ENCODE results near the gene AGR3.
"Not testable (repeated sequence)": the region's sequence is repeated elsewhere in the genome, so short reads cannot be mapped to it uniquely, and the experiment has no call there.

The AGR3 gene

GRCh38 chr7:16891874-16892643, 10.3 kb upstream of the AGR3 start:
- DNase-seq (ENCODE audit: low read depth, low spot score) = no peak

- DNase-seq (ENCODE audit: low read depth, low spot score) = no peak
Measured at GRCh38 chr7:16891338-16891737, 9.6 kb upstream of the AGR3 start.

DNA sequence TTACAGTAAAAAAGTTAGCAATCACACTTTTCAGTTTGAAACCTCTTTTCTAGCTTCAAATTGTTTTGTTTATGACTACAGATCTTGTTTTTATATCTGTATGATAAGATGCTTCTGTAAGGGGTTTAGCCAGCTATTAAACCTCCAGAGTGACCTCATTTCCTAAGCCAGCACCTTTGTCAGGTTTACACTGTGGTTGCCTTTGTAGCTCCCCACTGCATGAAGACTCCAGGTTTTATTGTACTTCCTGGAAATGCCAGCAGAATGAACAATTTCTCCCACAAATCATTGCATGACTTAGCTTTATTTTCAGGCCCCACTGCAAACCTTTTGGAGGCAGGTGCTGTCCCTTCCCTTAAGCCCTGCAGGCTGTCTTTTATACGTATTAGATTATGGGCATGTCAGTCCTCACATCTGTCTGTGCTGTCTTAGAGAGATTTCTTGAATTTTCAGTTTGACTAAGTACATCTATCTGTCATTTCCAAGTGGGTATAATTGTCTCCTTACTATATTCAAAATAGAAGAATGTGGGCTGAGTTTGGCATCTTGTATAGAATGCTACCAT, 8.2 kb upstream of the AGR3 start:
- no peak for DNase-seq (ENCODE audit: low read depth, low spot score)

DNA sequence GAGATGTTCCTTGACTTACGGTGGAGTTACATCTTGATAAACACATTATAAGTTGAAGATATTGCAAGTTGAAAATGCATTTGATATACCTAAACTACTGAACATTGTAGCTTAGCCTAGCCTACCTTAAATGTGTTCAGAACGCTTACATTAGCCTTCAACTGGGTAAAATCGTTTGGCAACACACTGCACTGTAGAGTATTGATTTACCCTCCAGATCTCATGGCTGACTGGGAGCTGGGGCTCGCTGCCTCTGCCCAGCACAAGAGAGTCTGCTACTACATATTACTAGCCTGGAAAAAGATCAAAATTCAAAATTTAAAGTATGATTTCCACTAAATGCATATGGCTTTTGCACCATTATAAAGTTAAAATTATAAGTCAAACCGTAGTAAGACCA, 7.5 kb upstream of the AGR3 start:
- no peak for DNase-seq (ENCODE audit: low read depth, low spot score)

DNA sequence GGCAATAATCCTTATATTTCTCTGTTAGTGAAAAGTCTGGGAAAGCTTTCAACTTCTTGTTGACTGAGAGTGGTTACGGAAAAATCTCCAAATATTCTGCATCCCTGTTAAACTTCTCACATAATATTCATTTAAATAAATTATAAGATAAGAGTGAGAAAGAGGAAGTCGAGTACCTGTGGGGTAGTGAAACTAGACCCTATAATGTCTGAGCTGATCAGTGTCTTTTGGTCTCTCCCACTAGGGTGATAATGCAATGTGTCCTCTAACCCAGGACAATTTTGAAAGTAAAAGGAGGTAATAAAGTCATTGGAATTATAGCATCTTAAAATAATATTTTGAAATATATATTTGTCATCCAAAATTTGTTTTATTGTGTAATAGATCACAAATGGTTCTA, 2.1 kb upstream of the AGR3 start:
- no peak for DNase-seq (ENCODE audit: low read depth, low spot score)

DNA sequence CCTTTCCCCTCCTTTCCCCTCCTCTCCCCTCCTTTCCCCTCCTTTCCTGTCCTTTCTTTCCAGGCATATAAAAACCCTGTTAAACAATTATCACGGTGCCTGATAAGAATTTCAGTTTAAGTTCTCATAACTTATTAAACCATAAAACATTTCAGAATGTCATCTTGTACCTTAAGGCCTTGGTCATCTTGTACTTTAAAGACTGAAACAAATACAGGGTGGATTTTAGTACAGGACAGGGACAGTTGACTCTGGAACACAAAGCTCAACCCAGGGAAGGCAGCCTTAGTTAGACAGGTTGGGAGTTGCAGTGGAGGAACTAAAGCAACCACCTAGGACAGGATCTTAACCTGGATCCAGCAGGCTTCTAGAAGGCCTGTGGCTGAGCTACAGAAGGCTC, 1.2 kb downstream of the AGR3 start:
- DNase-seq (ENCODE audit: low read depth, low spot score) = no peak

GRCh38 chr7:16879181-16879580, 2.6 kb downstream of the AGR3 start:
- DNase-seq (ENCODE audit: low read depth, low spot score) = no peak

DNA sequence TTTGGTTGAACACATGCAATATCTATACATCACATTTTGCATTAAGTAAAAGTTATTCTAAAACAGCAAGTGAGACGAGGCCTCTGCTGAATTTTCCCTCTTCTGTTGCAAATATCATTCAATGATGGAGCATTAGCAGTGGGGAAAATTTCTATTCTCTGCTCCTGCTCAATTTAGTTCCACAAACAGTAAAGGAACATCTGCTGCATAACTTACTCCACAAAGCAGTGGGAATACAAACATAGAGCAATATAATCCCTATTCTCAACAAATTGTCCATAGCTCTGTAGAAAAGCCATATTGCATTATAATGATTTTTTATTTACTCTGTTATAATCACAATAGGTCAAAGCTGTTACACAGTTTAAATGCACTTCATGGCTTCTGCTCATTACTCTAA, 5.9 kb downstream of the AGR3 start:
- no peak for DNase-seq (ENCODE audit: low read depth, low spot score)

DNA sequence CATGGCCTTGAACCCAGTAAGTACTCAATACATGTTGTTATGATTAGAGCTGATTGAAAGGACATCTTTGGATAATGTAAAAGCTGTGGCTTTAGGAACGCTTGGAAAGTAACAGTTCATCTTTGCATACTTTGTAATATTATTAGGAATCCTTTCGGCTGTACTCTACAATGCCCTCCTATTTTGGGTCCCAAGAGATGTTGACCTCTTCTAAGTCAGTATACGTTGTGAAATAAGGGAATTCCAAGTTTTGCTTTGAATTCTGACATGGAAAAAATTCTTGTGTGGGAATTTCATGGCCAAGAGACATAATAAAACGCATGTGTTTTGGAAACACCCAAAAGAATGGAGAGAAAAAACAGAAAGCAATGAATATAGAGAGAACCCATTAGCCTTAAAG, 7.7 kb downstream of the AGR3 start:
- no peak for DNase-seq (ENCODE audit: low read depth, low spot score)

GRCh38 chr7:16867328-16867727, 14.5 kb downstream of the AGR3 start:
- no peak for DNase-seq (ENCODE audit: low read depth, low spot score)

GRCh38 chr7:16853189-16853588, 28.6 kb downstream of the AGR3 start:
- not testable (repeated sequence) for DNase-seq (ENCODE audit: low read depth, low spot score)

DNA sequence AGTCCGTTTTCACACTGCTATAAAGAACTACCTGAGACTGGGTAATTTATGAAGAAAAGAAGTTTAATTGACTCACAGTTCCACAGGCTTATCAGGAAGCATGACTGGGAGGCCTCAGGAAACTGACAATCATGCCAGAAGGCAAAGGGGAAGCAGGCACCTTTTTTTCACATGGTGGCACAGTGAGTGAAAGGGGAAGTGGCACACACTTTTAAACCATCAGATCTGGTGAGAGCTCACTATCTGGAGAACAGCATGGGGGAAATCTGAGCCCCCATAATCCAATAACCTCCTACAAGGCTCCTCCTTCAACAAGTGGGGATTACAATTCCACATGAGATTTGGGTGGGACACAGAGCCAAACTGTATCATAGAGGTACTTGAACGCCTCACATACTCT, 30.0 kb downstream of the AGR3 start:
- no peak for DNase-seq (ENCODE audit: low read depth, low spot score)

DNA sequence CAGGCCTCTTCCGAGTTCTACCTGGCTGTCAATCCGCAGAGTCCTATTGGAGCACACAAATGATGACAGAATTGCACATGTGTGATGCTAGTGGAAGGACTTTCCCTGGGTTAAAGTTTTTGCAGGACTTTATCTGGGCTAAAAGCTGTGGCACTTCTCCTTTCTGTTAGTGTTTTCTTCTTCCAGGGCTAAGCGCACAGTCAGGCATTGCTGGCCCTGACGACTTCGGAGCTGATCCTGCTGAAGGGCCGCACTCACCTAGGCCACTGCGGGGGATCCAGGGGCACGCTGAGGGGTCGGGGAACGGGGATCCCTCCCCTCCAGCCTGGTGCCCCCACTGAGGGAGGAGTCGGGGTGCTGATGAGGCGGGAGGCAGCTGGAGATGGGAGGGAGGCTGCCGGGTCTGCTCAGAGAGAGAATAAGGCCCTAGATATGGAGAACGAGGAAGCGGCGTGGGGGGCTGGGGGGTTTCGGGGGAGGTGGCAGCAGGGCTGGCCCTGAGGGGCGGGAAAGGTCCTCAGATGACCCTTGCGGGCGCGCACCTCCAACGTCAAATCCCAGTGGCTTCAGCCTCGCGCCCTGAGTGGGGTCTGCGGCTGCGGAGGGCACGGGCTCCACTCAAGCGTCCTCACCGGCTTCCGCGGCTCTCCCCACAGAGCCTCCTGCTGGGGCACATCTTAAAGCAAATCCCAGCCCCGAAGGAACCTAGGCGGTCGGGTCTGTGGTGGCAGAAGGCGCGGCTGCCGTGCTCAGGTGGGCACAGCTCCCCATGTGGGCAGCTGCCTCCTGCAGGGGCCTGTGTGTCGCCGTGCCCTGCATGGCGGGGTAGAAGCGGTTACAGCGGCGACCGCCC, 30.9 kb downstream of the AGR3 start:
- DNase-seq (ENCODE audit: low read depth, low spot score) = no peak

DNA sequence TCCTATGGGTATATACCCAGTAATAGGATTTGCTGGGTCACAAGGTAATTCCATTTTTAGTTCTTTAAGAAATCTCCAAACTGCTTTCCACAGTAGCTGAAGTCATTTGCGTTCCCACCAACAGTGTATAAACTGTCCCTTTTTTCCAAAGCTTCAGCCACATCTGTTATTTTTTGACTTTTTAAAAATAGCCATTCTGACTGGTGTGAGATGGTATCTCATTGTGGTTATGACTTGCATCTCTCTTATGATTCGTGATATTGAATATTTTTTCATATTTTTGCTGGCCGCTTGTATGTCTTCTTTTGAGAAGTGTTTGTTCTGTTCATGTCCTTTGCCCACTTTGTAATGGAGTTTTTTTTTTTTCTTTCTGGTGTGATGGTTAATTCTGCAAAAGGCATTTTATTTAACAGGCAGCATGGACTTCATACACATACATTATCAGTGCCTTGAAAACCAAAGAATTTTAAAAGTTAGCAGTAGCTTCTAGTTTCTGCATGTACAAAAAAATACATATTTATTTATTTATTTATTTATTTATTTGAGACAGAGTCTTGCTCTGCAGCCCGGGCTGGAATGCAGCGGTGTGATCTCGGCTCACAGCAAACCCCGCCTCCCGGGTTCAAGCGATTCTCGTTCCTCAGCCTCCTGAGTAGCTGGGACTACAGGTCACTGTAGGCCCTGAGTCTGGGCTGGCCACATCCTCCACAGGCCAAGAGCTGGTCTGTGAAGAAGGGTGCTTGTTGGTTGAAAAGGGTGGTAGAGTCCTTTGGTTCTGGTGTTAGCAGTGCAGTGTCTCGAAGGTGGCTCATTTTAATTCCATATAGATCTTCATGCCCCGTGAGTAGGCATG, 32.3 kb downstream of the AGR3 start:
- no peak for DNase-seq (ENCODE audit: low read depth, low spot score)

- peak; percentile 34 for DNase-seq (ENCODE audit: low read depth, low spot score)
Measured at GRCh38 chr7:16847381-16847860, 34.4 kb downstream of the AGR3 start.

DNA sequence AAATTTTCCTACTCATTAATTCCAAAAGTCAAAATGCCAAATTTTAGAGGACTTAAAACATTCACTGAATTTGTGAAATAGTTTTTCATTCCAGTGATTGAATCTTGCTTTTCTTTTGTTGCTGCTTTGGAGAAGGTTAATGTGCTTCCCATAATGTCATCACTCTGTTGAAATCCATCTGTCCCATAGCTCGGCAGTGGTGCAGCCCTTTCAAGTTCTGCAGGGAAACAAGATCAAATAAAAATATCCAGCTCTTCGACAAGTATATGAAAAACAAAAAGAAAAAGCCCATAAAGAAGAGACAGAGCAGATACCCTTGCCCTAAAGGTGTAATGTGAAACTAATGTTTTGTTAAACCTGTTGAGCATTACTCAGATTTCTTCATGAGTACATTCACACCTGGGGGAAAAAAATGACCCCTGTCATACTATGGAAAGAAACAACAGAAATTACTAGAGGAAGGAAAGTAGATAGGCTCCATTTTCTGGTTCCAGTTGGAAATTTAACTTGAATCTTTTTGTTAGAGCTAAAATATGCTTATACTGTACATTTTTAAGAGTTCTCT, 35.1 kb downstream of the AGR3 start:
- DNase-seq (ENCODE audit: low read depth, low spot score) = no peak

GRCh38 chr7:16845746-16846145, 36.0 kb downstream of the AGR3 start:
- DNase-seq (ENCODE audit: low read depth, low spot score) = no peak

GRCh38 chr7:16841681-16842080, 40.1 kb downstream of the AGR3 start:
- DNase-seq (ENCODE audit: low read depth, low spot score) = no peak

DNA sequence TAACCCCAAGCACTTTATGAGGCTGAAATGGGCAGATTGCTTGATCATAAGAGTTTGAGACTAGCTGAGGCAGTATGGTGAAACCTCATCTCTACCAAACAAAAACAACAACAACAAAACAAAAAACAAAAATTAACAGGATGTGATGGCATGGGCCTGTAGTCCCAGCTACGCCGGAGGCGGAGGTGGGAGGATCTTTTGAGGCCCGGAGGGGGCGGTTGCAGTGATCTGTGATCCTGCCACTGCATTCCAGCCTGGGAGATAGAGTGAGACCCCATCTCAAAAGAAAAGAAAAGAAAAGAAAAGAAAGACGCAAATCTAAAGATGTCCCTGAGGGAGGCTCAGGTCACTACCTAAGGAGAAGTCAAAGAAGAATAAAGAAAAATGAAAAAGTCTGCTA, 41.7 kb downstream of the AGR3 start:
- DNase-seq (ENCODE audit: low read depth, low spot score) = peak; percentile 45

GRCh38 chr7:16839646-16840045, 42.1 kb downstream of the AGR3 start:
- no peak for DNase-seq (ENCODE audit: low read depth, low spot score)

DNA sequence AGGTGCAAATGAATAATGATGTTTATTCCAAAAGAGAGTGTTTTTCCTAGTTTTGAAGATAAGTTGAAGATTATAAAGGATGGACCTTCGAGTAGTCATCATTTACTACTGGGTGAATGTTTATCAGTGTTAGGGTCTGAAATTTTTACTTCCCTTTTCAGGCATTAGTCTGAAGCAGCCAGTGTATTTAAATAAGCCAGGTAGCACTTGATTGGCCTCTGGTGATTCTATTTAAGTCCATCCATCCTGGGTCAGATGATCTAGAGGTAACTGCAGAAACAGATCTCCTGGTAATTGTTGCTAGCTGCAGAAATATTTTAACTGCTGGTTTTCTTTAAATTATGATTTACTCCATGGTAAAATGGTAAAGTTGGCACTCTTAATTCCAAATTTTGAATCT, 42.9 kb downstream of the AGR3 start:
- DNase-seq (ENCODE audit: low read depth, low spot score) = no peak

Measured in ELF-1 (cell line).